Suppressor macrophage treated with lipopolysaccharide for 4 hours (primary cell): Measurements from ENCODE around the gene PDP2.
A peak's percentile ranks its signal among the peaks of the same experiment; 100 is the strongest.
"Not testable (repeated sequence)": the region's sequence is repeated elsewhere in the genome, so short reads cannot be mapped to it uniquely, and the experiment has no call there.

Experiments
- DNase-seq: peaks from one replicate; pipeline ENCODE4 v3.0.0-alpha.2; 2020

The PDP2 gene

GRCh38 chr16:66921729-66922450, 41.6 kb downstream of the PDP2 start:
- DNase-seq: no peak

GRCh38 chr16:66923247-66923731, 43.0 kb downstream of the PDP2 start:
- DNase-seq: no peak

GRCh38 chr16:66923866-66924265, 43.6 kb downstream of the PDP2 start:
- no peak for DNase-seq

- peak; percentile 48 for DNase-seq
Observed at GRCh38 chr16:66924527-66925321, 44.4 kb downstream of the PDP2 start.

GRCh38 chr16:66925322-66925840, 45.1 kb downstream of the PDP2 start, which contains the start of gene RRAD:
TSS of gene RRAD (minus strand) at chr16:66925535. CDS start at chr16:66925179, 356 bp downstream.
- DNase-seq: peak; percentile 32

GRCh38 chr16:66926171-66926947, 46.0 kb downstream of the PDP2 start:
- no peak for DNase-seq

- DNase-seq: peak; percentile 65
Observed at GRCh38 chr16:66926961-66927436, 46.7 kb downstream of the PDP2 start.

- DNase-seq: peak; percentile 9
Observed at GRCh38 chr16:66927918-66928649, 47.8 kb downstream of the PDP2 start.

GRCh38 chr16:66928702-66929388, 48.5 kb downstream of the PDP2 start:
- peak; percentile 14 for DNase-seq

GRCh38 chr16:66930189-66930588, 49.9 kb downstream of the PDP2 start:
- DNase-seq: peak; percentile 46

- no peak for DNase-seq
Observed at GRCh38 chr16:66931665-66932064, 51.4 kb downstream of the PDP2 start.

- DNase-seq: no peak
Observed at GRCh38 chr16:66932076-66932475, 51.8 kb downstream of the PDP2 start.

- DNase-seq: no peak
Observed at GRCh38 chr16:66933776-66934137, 53.4 kb downstream of the PDP2 start.

- peak; percentile 93 for DNase-seq
Observed at GRCh38 chr16:66934138-66934838, 54.0 kb downstream of the PDP2 start, which contains the start of gene CIAO2B. TSS of gene CIAO2B (minus strand) at chr16:66934402. CDS start at chr16:66934364, 38 bp downstream.

- not testable (repeated sequence) for DNase-seq
Observed at GRCh38 chr16:66934839-66935313, 54.6 kb downstream of the PDP2 start.

- DNase-seq: no peak
Observed at GRCh38 chr16:66935314-66936011, 55.1 kb downstream of the PDP2 start, which contains the start of gene CES2. TSS of gene CES2 (plus strand) at chr16:66935516. CDS start at chr16:66935636, 120 bp downstream.

GRCh38 chr16:66936462-66936861, 56.1 kb downstream of the PDP2 start:
- DNase-seq: no peak

- DNase-seq: no peak
Observed at GRCh38 chr16:66936889-66937554, 56.7 kb downstream of the PDP2 start.

GRCh38 chr16:66937725-66938337, 57.5 kb downstream of the PDP2 start:
- DNase-seq: no peak
